HG03558 (cell line): Measurements from ENCODE around the gene ZNF891.

Experiments used
- ATAC-seq: cut with Tn5 transposase; IDR thresholded peaks from one replicate; pipeline ENCODE4 v1.9.1; 2021; ENCODE audit warnings: moderate number of reproducible peaks; ENCODE audit not compliant: unreplicated experiment; ENCODE audit errors: extremely low read depth

Gene ZNF891

GRCh38 chr12:133073836-133074235, 56.2 kb downstream of the ZNF891 start:
- ATAC-seq, result no peak

- no peak for ATAC-seq
Measured at GRCh38 chr12:133063556-133063955, 66.5 kb downstream of the ZNF891 start.

- ATAC-seq, result no peak
Measured at GRCh38 chr12:133061954-133062353, 68.1 kb downstream of the ZNF891 start.

GRCh38 chr12:133058203-133059113, 71.6 kb downstream of the ZNF891 start:
- no peak for ATAC-seq

- ATAC-seq, result no peak
Measured at GRCh38 chr12:133057446-133057845, 72.6 kb downstream of the ZNF891 start.
